A549 treated with AZD9567 at 1 μM for 4 hours (cell line): ENCODE data around the gene LZTR1. TPM values are rescaled to one million over a fixed set of nuclear protein-coding genes. Genes with fewer than 3 reads are reported as not detected.

Experiments used
- total RNA-seq: library from RNA; stranded (reverse); fragments of 200-300 nt; extraction: Qiagen RNA extraction; gene quantifications from 5 replicates; pipeline ENCODE4 v1.2.3, GENCODE V29; 2022; ENCODE audit not compliant: insufficient read depth

The LZTR1 gene
- 17.3 to 22.0 TPM (median 19.5 TPM) in 5 replicates for total RNA-seq

DNA sequence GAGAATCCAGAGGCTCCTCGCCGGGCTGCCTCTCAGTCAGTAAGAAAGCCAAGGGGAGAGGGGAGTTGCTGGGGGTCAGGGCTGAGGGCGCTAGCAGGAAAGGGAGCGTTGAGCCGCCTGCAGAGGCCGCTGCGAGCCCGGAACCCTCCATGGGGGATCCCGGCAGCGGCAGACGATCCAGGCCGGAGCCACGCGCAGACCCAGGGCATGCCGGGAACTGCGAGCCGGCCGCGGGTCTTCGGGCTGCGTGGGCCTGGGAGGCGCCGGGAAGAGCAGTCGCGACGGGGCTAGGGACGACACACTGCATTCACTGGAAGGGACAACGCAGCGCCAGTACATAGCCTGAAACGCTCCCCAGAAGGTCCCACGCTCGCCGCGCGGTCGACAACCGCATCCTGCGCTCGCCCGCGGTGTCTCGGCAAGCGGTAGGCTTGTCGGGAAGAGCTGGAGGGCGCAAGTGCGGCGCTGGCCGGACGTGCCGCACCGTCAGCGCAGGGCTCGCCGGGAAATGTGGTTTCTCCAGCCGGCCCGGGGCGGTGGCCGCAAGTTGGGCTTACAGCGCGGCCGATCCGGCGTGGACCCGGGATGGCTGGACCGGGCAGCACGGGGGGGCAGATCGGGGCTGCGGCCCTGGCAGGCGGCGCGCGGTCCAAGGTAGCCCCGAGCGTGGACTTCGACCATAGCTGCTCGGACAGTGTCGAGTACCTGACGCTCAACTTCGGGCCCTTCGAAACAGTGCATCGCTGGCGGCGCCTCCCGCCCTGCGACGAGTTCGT is at the start of gene LZTR1:
Gene LZTR1 (plus strand): TSS at position 511 of the 776 bp plus-strand sequence. CDS start 75 bp downstream, at position 586.

DNA sequence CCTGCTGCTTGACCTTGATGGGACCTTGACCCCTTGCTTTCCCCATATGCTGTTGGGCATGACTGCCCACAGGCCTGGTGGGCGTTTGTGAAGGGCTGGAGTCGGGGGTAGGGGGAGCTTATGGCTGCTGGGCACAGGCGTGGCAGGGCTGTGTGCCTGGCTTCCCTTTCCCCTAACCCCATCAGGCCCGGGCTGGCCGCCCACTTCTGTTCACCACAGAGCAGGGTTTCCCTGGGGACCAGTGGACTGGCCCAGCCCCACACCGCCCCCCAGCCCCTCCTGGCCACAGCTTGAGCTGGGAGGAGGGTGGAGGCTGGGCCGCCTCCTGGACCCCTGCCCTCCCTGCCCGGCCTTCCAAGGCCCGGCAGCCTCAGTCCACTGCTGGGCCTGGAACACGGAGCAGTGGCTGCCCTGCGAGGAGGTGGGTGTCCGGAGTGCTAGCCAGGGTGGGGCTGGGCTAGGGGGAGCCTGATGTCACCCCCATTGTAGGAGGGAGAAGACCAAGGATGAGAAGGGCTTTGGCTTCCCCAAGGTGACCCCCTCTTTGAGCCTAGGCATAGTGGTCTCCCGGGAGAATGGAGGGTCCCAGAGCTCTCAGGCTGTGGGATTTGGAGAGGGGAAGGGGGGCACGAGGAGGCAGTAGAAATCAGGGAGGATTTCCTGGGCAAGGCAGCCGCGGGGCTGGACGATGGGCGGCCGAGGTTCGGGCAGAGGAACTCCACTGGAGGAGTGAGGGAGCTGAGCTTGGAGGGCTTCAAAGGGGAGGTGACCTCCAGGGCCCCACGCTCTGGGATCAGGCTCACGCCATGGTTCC is 15.0 kb upstream of the LZTR1 start, which contains the start of gene AIFM3:
Gene AIFM3 (plus strand): TSS at position 373 of the 814 bp plus-strand sequence. CDS start 690 bp downstream, outside the sequence.

DNA sequence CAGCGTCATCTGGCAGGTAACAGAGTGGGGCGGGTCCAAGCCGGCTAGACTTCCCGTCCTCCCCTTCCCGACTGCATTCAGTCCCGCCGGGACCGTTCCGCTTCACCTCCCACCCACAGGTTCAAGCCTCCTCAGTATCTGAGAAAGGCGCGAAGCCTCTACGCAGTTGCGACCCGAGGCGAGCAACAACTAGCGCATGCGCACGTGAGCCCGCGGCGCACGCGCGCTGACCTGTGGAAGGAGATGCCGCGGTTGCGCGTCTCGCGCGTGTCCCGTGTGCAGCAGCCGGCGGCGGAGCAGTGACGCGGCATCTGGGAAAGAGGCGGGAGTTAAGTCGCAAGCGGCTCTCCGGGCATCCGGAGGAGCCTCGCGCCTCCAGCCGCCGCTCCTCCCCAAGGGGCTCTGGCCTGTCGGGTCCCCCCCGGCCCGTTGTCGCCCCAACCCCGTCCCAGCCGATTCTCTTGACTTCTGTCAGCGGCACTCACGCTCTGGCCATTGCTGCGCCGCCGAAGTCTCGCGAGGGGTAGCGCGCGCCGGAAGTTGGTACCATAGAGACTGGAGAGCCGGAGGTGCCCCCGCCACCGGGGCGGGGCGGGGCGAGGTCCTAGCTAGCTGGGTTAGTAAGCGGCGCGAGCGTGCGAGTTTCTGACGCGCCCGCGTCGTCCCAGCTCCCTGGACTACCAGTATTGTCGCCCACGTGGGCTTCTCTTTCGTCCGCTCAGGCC is 19.7 kb downstream of the LZTR1 start, which contains the start of gene THAP7:
Gene THAP7 (minus strand): TSS at position 518 of the 725 bp plus-strand sequence. CDS start 207 bp downstream, at position 311.

DNA sequence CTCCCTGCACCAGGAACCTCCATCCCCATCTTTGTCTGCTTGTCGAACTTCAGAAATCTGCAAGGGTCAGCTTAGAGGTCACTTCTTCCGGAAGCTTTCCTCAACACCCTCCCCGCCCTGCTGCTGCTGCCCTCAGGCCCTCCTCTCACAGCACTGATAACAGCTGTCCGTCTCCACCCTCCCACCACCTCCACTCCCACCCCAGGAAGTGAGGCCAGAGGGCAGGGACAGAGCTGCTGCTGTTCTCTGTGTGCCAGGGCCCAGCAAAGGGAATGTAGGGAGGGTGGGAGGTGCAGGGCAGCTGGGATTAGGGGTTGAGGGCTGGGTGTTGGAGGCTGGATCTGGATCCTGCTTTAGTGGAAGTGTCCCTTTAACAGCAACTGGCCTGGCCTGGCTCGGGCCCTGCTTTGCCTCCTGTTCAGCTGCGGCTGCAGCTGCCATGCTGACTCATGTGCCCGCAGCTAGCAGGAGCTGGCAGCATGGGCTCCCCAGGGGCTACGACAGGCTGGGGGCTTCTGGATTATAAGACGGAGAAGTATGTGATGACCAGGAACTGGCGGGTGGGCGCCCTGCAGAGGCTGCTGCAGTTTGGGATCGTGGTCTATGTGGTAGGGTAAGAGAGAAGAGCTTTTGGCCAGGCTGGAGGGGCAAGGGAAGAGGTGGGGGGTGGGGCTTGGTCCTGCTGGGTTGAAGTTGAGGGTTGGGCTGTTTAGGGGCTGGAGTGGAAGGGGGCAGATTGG is 32.8 kb downstream of the LZTR1 start, which contains the start of gene P2RX6:
Gene P2RX6 (plus strand): TSS at position 440 of the 740 bp plus-strand sequence. CDS start 10 bp downstream, at position 450.

DNA sequence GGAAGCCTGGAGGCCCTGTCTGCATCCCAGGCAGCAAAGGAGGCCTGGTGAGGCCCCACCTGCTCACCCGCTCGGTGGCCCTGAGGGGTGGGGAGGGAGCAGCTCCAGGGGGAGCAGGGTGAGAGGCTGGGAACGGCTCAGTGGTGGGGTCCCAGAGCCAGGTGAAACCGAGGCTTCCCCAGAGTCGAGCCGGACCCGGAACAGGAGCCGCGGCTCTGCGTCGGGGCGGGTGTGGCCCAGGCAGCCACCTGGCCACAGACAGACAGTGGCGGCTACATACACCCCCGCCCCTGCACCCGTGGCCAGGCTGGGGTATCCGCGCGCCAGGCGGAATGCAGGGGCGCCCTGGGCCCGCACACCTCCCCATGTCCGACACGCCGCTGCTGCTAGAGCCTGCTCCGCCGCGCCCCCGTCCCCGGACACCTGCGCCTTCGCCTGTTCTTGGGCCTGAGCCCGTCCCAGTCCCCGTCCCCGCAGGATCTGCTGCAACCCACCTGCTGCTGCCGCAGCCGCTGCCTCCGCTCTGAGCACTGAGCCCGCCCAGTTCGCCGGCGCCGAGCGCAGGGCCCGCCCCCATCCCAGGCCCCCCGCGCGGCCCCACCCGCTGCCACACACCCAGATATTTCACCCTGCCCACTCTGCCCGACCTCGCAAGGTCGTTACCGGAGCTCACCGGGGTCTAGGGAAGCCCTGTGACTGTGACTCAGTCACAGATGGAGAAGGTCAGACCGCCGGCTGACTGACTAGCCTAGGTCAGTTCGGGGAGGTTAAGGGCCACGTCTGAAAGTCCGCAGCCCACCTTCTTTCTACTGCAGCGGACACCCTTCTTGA is 50.2 kb downstream of the LZTR1 start, which contains the start of gene SLC7A4:
Gene SLC7A4 (minus strand): TSS at position 525 of the 831 bp plus-strand sequence. CDS start 749 bp downstream, outside the sequence.

DNA sequence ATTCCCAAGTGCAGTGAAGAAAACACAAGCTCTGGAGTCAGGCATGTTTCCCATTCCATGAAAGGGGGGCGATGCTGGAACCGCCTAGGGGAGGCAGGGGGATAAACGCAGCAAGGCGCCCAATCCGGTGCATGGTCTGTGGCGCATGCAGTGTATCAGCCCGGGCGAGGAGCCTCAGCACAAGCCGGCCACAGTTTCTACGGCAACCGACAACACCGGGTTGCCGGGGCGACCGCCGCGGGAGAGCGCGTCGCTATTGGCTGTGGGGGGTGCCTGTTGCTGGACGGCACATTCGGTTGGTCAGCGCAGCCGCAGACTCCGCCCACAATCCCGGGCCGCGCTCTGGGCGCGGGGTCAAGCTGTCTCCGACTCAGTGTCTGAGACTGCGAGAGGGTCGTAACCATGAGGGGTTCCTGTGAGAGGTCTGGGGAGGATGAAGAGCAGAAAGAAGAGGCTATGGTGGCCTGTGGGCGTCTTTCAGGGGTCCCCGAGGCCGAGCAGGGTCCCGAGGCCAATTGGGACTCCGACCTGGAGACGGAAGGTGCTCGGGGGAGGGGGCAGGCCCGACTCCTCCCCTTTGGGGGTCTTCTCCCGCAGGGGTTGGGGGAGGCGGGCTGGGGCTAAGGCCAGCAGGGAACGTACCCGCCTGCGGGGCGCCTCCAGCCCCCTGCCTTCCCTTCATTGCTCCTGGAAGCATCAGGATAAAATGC is 63.6 kb downstream of the LZTR1 start, which contains the start of gene LRRC74B:
Gene LRRC74B (plus strand): TSS at position 362 of the 710 bp plus-strand sequence. CDS start 41 bp downstream, at position 403.

Other genes with a start within 250 kb of the LZTR1 start
- gene SERPIND1, start 208.2 kb upstream of the LZTR1 start, total RNA-seq = 0.03 TPM in 1 of 5 replicates, not detected in the others
- 19.0 to 23.7 TPM (median 20.3 TPM) in 5 replicates for gene PI4KA, start 123.5 kb upstream of the LZTR1 start, total RNA-seq
- gene SNAP29, start 123.3 kb upstream of the LZTR1 start, total RNA-seq = 13.1 to 19.1 TPM (median 18.5 TPM) in 5 replicates
- 21.4 to 34.7 TPM (median 22.8 TPM) in 5 replicates for gene CRKL, start 64.9 kb upstream of the LZTR1 start, total RNA-seq
- 2.5 to 3.9 TPM (median 3.8 TPM) in 4 of 5 replicates, not detected in the other for gene AIFM3, start 15.0 kb upstream of the LZTR1 start, total RNA-seq
- gene THAP7, start 19.8 kb downstream of the LZTR1 start, total RNA-seq = 22.1 to 24.9 TPM (median 23.7 TPM) in 5 replicates
- 0.69 to 0.84 TPM (median 0.75 TPM) in 4 of 5 replicates, not detected in the other for gene P2RX6, start 32.9 kb downstream of the LZTR1 start, total RNA-seq
- not detected in 5 replicates for gene SLC7A4, start 50.3 kb downstream of the LZTR1 start, total RNA-seq
- 0.02 to 0.06 TPM (median 0.05 TPM) in 3 of 5 replicates, not detected in the others for gene LRRC74B, start 63.6 kb downstream of the LZTR1 start, total RNA-seq